Fibroblast of gingiva (primary cell): ENCODE data around the gene ZSCAN30.

Experiments used
- DNase-seq: peaks from one replicate; pipeline ENCODE4 v3.0.0-alpha.2; 2011; ENCODE audit warnings: low read depth

ZSCAN30 gene

GRCh38 chr18:35278969-35279368, 11.1 kb downstream of the ZSCAN30 start:
- DNase-seq = no peak

- DNase-seq = no peak
Observed at GRCh38 chr18:35278085-35278484, 11.9 kb downstream of the ZSCAN30 start.

- DNase-seq = no peak
Observed at GRCh38 chr18:35277633-35278032, 12.4 kb downstream of the ZSCAN30 start.

GRCh38 chr18:35276267-35276666, 13.8 kb downstream of the ZSCAN30 start:
- DNase-seq = no peak

- DNase-seq = no peak
Observed at GRCh38 chr18:35271656-35272055, 18.4 kb downstream of the ZSCAN30 start.

- no peak for DNase-seq
Observed at GRCh38 chr18:35268821-35269220, 21.2 kb downstream of the ZSCAN30 start.

- DNase-seq = no peak
Observed at GRCh38 chr18:35267809-35268208, 22.2 kb downstream of the ZSCAN30 start.

- DNase-seq = peak; percentile 49
Observed at GRCh38 chr18:35267161-35267651, 22.8 kb downstream of the ZSCAN30 start.

- DNase-seq = no peak
Observed at GRCh38 chr18:35264409-35264808, 25.6 kb downstream of the ZSCAN30 start.

- no peak for DNase-seq
Observed at GRCh38 chr18:35256947-35257346, 33.1 kb downstream of the ZSCAN30 start.

GRCh38 chr18:35253655-35254287, 36.3 kb downstream of the ZSCAN30 start:
- DNase-seq = no peak

GRCh38 chr18:35252466-35252865, 37.6 kb downstream of the ZSCAN30 start:
- DNase-seq = no peak

- DNase-seq = no peak
Observed at GRCh38 chr18:35248429-35248828, 41.6 kb downstream of the ZSCAN30 start.

GRCh38 chr18:35247412-35248249, 42.4 kb downstream of the ZSCAN30 start:
- DNase-seq = no peak

- no peak for DNase-seq
Observed at GRCh38 chr18:35246831-35247230, 43.2 kb downstream of the ZSCAN30 start.

GRCh38 chr18:35245719-35246317, 44.2 kb downstream of the ZSCAN30 start:
- DNase-seq = no peak

GRCh38 chr18:35244671-35245070, 45.4 kb downstream of the ZSCAN30 start:
- DNase-seq = no peak

- no peak for DNase-seq
Observed at GRCh38 chr18:35242426-35242825, 47.6 kb downstream of the ZSCAN30 start.

- no peak for DNase-seq
Observed at GRCh38 chr18:35241448-35241804, 48.6 kb downstream of the ZSCAN30 start.

GRCh38 chr18:35240664-35241447, 49.2 kb downstream of the ZSCAN30 start, which contains the start of gene ZNF397:
ZNF397 (plus strand) TSS chr18:35241034; CDS start chr18:35242471, 1,437 bp downstream.
- peak; percentile 97 for DNase-seq

GRCh38 chr18:35239314-35239713, 50.7 kb downstream of the ZSCAN30 start:
- no peak for DNase-seq
